ENCODE results near the gene SRPRA.
A peak's percentile ranks its signal among the peaks of the same experiment; 100 is the strongest.
"Not testable (repeated sequence)": the region's sequence is repeated elsewhere in the genome, so short reads cannot be mapped to it uniquely, and the experiment has no call there.

SRPRA gene

DNA sequence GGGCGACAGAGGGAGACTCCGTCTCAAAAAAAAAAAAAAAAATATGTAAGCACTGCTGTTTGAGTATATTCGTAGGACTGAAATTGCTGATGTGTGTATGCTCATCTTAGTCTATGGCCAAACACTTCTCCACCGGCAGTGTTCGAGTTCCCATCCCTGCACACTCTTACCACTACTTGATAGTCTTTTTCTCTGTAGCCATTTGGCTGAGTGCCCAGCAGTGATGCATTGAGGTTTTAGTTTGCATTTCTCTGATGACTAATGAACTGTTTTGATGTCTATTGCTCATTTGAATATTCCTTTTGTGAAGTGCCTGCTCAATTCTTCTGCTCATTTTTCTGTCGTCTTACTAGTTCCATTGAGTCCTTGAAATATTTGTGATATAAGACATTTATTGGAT, 16.1 kb upstream of the SRPRA start:
- DNase-seq (ENCODE audit: low spot score): peak; percentile 96

DNA sequence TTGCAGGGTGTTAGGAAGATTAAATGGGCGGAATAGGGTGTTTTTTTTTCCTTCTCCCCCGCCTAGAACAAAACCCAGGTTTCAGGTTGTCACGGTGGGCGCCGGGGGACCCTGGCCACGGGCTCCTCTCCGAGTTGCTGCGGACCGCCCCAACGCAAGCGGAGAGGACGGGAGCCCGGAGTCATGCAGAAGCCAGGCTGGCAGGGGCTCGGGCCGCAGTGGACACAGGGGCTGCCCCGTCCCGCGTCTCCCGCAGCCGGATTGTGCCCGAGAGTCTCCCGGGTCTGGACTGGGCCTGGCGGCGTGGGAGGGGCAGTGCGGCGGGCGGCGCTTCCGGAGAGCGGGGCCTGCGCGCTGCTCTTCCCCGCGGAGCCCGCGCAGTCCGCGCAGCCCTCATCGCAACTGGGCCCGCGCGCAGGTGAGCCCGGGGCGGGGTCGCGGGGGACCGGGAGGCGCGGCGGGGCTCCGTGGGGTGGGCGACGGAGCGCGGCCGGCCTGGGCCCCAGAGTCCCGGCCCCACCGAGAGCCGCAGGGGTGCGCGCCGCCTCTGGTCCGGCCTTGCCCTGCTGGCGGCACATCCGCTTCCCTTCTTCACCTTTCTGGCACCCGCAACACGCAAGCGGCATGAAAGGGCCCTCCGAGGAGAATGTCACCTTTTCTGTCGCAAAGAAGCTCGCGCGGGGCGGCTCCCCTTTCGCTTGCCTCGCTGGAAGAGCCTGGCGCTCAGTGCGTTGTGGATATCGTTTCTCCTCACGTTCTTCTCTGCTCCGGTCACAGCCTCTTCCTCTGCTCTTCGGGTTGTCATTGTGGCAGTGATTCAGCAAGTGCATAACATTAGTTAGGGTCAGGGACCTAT, 14.3 kb upstream of the SRPRA start, which contains the start of gene TIRAP:
TSS of gene TIRAP (plus strand) at position 358 of the 856 bp plus-strand sequence. CDS start 7,802 bp downstream, outside the sequence.
- peak; percentile 86 for DNase-seq (ENCODE audit: low spot score)

DNA sequence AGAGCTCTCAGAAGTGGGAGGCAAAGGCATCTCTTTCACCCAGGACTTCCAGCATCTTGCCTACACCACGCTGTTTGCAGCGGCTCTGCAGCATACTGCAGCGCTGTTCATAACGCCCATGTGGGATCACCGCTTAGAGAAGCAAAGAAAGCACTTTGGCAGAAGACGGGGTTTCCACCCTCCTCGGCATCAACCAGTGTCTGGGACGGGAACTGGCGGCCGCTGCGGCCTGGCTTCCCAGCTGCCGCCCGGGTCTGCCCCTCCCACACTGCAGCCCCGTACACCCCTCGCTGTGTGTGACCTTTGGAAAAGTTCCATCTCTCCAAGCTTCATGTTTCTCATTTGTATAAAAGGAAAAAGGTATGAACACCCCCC, 13.7 kb upstream of the SRPRA start:
- DNase-seq (ENCODE audit: low spot score): peak; percentile 51

DNA sequence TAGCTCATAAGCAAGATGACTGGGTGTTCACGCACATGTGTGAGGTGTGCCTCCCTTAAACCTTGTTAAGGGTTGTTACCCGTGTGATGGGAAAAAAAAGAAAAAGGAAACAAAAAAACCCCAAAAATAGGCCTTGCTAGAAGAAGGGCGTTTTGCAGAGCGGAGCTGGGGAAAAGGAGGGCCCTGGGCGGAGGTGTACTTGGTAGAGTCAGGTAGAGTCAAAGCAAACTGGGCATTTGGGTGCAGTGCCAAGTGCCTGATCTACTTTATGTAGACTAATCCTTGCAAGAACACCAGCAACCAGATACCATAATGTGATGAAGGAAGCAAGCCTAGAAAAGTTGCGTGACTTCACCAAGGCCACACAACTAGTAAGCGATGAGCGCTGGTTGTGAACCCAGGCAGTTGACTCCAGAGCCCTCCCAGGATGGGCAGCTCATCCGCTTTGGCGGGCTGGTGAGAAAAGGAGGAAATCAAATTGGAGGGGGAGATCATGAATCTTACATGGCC, 13.0 kb upstream of the SRPRA start:
- DNase-seq (ENCODE audit: low spot score): no peak

DNA sequence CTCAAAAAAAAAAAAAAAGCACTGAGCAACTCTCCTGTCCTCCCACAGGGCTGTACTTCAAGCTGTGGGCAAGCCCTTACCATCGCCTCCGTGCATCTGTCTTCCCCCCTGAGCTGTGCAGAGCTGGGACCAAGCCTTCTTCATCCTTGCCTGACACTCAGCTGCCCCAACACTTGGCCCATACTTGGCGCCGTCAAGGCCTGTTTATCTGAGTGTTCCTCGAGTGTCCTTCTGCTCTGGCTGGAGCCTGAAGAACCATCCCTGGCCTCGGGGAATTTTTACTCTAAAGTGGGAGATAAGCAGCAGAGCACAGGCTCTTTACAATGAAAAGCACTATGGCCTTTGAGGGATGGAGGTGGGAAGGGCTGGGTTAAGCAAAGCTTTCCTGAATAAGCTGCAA, 12.6 kb upstream of the SRPRA start:
- no peak for DNase-seq (ENCODE audit: low spot score)

DNA sequence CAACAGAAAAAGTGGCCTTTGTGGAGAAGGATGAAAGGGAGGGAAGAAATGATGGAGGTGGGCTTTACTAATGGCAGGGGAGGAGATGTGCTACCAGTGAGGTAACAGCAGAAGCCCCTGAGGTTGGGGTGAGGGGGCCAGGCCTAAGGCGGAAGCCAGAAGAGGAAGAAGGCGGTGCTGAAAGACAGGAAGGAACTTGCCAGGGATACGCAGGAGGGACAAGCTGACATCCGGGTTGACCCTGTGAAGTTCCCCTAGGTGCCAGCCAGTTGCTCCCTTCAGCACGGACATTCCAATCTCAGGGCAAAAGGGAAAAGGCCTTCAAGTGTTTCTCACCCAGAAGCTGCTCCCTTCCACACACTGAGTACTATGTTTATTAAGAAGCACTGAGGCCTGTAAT, 11.9 kb upstream of the SRPRA start:
- DNase-seq (ENCODE audit: low spot score): no peak

DNA sequence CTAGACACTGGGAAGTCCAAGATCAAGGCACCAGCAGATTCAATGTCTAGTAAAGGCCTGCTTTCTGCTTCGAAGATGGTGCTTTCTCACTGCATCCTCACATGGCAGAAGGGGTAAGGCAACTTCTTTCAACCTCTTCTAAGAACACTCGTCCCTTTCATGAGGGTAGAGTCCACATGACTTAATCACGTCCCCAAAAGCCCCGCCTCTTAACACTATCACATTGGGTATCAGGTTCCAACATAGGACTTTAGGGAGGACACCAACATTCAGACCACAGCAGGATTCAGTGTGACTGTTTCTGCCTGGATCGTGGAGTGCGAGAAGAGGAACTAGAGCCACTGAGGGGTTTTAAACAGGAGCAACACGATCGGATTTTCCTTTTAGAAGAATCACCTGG, 10.5 kb upstream of the SRPRA start:
- DNase-seq (ENCODE audit: low spot score): no peak

DNA sequence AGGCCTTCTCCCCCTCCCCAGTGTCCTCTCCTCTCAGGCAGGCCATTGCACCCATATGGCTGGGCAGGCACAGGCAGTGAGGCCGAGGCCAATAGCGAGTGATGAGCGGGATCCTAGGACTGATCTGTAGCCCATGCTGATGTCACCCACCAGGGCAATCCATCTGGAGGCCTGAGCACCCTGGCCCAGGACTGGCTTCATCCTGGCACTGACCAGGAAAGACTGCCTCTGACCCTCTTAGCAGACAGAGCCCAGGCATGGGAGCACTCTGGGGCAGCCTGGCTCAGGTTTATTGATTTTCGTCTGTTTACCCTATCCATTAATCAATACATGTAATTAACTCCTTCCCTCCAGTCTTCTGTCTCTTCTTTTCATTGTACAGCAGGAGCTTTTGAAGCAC, 9.1 kb upstream of the SRPRA start:
- DNase-seq (ENCODE audit: low spot score): no peak

DNA sequence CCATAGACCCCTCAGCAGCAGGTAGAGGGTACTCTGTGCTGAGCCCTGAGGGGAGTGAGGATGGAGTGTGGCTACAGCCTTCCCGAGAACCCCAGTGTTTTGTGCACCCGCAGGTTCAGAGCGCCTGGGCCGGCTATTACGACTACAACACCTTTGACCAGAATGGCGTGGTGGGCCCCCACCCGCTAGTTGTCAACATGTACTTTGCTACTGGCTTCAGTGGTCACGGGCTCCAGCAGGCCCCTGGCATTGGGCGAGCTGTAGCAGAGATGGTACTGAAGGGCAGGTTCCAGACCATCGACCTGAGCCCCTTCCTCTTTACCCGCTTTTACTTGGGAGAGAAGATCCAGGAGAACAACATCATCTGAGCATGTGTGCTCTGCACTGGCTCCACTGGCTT, 8.6 kb upstream of the SRPRA start:
- DNase-seq (ENCODE audit: low spot score): no peak

DNA sequence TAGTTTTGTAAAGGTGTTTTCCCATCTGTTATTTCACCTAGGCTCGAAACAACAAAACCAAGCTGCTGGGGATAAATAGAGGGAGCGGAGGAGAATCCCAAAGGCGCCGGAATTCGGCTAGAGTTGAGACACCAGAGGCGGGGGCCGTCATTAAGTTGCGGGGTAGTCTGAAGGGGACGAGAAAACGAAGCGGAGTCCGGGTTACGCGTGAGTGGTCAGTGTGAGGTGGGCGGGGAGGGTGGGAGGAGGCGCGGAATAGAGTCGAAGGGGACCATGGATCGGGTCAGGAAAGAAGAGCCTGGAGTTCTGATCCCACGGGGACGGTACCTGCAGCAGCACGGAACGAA, 361 bp downstream of the SRPRA start:
- no peak for DNase-seq (ENCODE audit: low spot score)

DNA sequence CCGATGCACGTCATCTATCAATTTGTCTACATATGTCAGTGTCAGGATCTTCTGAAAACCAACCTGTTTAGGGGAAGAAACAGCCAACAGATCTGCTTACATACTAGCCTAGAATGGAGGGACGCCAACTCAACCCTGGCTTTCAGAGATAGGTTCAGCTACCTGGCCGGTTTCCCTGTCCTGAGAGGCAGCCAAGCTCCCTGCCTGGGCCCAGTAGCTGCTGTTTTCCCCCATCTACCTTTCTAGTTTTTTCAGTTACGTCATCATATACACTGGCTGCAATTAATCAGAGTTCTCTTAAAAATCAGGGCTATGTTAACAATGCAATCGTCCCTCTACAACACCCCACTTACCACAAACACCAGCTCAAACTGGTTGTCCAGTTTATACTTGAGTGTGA, 1.0 kb downstream of the SRPRA start:
- DNase-seq (ENCODE audit: low spot score): no peak

DNA sequence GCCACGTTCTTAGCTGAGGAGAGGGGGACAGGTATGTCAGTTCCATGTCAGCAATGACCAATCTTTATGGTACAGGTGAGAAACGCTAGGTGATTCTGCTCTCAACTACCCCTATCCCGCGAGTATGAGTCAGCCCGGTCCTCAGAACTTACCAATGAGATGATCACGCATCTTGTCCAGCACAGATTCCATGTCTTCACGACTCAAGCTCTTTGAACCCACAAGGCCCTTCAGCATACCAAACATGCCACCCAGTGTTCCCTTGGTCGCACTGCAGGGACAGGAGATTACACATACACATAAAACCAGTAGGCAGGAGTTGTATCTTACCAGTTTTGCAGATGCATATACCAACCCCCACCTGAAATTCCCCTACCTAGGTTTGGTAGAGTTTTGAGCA, 2.9 kb downstream of the SRPRA start:
- peak; percentile 42 for DNase-seq (ENCODE audit: low spot score)

DNA sequence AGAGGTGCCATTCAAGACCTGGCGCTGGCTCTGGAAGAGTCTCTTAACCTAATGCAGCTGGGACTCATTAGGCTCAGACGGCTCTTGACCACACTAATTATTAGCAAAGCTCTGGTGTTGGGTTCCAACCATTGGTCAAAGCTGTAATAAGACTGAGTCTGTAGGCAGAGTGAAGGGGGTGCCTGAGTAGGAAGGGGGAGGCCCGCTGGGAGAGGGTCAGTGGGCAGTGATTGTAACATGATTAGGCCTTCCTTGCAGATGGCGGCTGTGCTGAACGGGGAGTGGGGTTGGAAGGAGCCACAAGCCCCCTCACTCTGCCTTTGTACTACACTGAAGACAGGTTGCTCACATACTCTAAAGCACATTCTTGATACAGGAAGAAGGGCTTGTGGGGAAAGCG, 5.2 kb downstream of the SRPRA start:
- no peak for DNase-seq (ENCODE audit: low spot score)

DNA sequence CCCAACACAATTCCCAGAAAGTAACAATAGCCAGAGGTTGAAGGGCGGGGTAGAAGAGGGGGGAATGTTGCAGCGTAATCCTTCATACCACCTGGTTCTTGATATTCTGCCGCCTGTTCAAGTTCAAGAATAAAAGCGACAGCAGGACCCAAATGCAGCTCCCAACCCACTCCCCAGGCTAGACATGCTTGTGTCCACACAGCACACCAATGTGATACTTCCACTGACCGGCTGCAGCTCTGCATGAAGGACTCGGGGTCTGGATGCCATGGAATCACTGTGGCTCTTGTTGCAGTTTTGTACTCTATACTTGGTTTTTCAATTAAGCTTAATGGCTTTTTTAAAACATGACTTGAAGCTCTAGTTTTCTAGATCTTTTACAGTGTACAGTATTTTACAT, 6.5 kb downstream of the SRPRA start:
- no peak for DNase-seq (ENCODE audit: low spot score)

DNA sequence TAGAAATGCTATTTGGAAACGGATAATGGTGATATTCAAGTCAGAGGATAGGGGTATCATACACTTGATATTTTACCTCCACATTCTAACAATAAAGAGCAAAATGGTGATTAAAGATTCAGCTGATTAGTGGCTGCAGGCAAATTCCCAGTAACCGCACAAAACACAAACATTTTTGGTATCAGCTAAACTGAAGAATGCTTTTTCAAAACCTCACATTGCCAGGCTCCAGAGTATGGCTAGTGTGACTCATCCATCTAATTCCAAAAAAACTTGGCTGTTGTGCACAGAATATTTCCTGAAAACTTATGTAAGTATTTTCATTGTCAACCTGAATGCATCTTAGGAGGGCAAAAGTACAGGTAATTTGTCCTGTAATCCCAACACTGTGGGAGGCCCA, 10.9 kb downstream of the SRPRA start:
- DNase-seq (ENCODE audit: low spot score): no peak

DNA sequence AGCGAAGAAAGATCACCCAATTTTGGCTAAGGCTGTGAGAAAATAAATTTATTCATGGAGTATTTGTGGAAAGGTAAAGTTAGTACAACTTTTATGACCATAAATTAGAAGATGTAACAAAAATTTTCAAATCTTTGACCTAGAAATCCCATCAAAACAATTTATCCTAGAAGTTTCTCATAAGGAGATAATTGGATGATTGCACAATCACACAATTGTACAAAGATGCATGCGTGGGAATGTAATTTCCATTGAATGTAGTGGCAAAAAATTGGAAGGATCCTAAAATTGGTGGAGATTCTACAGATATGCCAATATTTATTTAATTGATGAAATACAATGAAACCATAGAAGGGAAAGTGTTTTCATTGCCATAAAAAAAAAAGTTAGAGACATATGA, 11.6 kb downstream of the SRPRA start:
- DNase-seq (ENCODE audit: low spot score): no peak

DNA sequence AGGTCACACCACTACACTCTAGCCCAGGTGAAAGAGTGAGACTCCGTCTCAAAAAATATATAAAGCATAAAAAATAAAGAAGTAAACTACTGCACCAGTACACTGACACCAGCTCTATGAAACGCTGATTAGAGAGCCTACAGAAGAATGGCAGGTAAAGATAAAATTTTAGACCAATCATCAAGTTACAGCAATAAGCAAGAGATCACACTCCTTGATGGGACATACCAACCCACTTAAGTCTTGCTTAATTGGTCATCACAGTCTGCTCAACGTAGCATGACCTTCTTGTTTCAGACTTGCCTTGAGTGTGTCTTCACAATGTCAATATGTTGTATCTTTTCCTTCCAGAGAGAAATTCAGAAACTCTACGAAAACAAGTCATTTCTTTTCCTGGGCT, 12.5 kb downstream of the SRPRA start:
- no peak for DNase-seq (ENCODE audit: low spot score)

DNA sequence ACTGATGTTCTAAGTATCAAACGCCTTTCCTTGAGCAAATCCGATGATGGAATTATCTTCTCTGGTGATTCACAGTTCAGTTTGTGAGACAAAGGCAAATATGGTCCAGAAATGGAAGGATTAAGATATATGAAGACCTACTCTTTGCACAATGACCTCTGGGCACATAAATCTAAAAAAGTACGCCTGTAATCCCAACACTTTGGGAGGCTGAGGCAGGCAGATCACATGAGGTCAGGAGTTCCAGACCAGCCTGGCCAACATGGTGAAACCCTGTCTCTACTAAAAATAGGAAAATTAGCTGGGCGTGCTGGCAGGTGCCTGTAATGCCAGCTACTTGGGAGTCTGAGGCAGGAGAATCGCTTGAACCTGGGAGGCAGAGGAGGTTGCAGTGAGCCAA, 13.2 kb downstream of the SRPRA start:
- not testable (repeated sequence) for DNase-seq (ENCODE audit: low spot score)

DNA sequence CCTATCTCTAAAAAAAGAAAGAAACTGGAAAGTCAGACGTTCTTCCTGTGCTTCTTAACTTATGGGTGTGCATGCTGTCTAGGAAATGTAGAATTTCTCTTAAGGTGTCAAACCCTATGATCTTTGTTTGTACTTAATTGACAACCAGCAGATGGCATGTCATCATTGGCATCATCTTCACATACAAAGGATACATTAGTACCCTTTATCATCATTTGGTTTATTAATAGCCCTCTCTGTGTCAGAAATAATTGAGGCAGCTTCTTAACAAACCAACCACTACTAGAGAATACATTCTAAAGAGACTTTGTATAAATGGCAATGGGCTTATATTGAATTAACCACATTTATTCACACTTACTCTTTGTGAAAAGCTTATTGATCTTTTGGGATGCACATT, 13.9 kb downstream of the SRPRA start:
- no peak for DNase-seq (ENCODE audit: low spot score)

DNA sequence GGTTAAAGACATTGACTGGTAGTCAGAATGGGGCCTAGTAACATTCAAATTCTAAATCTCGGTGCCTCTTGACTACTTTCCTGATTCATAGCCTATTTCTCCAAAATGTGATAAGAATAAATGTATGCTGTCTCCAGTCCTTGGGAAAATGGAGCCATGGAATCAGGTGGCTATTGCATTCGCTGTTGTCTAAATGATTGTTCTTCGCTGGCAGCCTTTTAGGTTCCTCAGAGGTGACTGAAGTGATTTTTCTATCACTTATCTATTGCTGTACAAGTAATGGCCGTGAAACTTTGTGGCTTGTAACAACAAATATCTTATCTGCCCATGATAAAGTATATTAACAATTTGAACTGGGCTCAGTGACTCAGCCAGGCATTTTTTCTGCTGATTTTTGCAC, 15.4 kb downstream of the SRPRA start:
- DNase-seq (ENCODE audit: low spot score): no peak

DNA sequence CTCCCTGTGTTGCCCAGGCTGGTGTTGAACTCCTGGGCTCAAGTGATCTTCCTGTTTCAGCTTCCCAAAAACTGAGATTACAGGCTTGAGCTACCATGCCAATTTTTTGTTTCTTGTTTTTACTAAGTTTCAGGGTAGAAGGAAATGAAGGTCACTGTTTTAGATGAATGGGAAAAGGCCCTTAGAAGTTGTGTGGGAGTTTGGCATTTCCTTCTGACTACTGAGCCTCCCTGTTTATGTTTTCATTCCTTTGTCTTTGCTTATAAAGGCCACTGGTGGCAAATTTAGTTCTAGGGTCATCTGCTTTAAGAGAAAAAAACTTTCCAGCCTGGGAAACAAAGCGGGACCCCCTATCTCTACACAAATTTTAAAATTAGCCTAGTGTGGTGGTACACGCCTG, 22.1 kb downstream of the SRPRA start:
- no peak for DNase-seq (ENCODE audit: low spot score)

DNA sequence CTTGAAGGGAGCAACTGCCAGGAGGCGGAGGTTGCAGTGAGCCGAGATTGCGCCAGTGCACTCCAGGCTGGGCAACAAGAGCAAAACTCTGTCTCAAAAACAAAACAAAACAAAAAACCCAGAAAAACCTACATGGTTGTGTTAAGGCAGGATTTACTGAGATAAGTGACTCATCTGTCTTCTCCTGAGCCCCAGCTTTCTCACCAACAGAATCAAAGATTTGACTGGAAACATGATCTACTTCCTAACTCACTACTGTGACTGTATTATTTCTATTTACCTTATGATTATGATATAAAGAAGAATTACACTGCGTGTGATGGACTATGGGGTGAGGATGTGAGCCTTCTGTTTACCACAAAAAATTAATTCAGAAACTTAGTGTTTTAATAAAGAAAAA, 35.3 kb downstream of the SRPRA start:
- no peak for DNase-seq (ENCODE audit: low spot score)

DNA sequence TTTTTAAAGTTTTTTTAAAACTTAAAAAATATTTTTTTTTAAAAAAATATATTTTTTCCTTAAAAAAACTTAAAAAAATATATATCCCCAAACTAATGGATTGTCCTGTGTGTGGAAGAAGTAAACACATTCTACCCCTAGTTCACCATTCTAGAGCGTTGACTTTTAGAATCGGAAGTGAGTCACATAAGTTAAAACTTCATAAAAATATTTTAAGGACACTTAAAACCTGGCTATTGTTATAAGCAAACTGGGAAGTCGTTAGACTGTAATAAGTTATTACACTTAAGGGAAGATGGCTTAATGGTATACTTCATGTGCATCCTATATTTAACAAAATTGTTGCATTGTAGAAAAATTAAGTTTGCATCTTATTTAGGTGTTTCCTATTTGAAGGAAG, 36.0 kb downstream of the SRPRA start:
- DNase-seq (ENCODE audit: low spot score): no peak
